ENCODE measurements around the gene PTPRG.

GRCh38 chr3:61748288-61748687, 186.9 kb downstream of the PTPRG start:
- TF ChIP-seq CTCF (conservative IDR thresholded peaks at IDR 0.05): no peak
- TF ChIP-seq ZFX (IDR thresholded peaks at IDR 0.05): no peak
